ENCODE data around the gene LTBP2.

Gene LTBP2

GRCh38 chr14:74611650-74612349, at the start of gene LTBP2:
Gene LTBP2, minus strand, starts transcription at chr14:74612237. Its CDS starts 293 bp downstream, at chr14:74611944.
- H3K27ac ChIP-seq (ENCODE audit: low read depth, low read length) = no peak within 1 kb of the TSS
- peak within 1 kb of the TSS; percentile 35 to 54 for H3K4me3 ChIP-seq (ENCODE audit: low read depth in 1 of 2, low read length in 2 of 2)

DNA sequence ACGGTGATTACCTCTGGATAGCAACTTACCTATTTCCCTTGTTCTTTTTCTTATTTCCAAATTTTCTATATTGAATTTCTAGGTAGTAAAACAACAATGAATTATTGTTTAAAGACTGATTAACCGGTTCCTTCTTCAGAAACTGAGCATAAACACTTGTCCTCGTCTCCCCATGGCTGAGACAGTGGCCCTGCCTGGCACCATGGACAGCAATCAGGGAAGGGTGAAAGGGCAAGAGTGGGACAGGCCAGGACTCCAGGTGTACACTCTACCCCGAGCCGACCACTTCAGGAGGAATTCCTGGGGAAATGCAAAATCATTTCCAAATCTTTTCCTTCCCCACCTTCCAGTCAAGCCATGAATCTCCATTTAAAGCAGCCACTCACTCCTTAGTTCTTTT, 48.8 kb upstream of the LTBP2 start:
- H3K27ac ChIP-seq (ENCODE audit: low read depth, low read length) = no peak overlapping the region
- H3K4me1 ChIP-seq (ENCODE audit: insufficient read depth, low read length) = no peaks in the 10 kb centered on the region
- H3K36me3 ChIP-seq (ENCODE audit: insufficient read depth, low read length) = peaks cover 49% of the 10 kb centered on the region
- no peak overlapping the region for H3K9ac ChIP-seq (ENCODE audit: low read length)
- H3K27me3 ChIP-seq (ENCODE audit: control insufficient read depth in 1 of 2, insufficient read depth in 2 of 2, low read length in 2 of 2) = no peaks in the 10 kb centered on the region
- no peak overlapping the region for H3K4me3 ChIP-seq (ENCODE audit: low read depth in 1 of 2, low read length in 2 of 2)
- no peaks in the 10 kb centered on the region for H3K9me3 ChIP-seq (ENCODE audit: low read length)

More at GRCh38 chr14:74611650-74612349, at the start of gene LTBP2:
- peaks cover 0 to 23% of the 10 kb centered on the region in 2 donors for H3K27me3 ChIP-seq (ENCODE audit: control insufficient read depth in 1 of 2, insufficient read depth in 2 of 2, low read length in 2 of 2)
- no peaks in the 10 kb centered on the region for H3K36me3 ChIP-seq (ENCODE audit: insufficient read depth, low read length)
- no peaks in the 10 kb centered on the region for H3K9me3 ChIP-seq (ENCODE audit: low read length)
- no peak within 1 kb of the TSS for H3K9ac ChIP-seq (ENCODE audit: low read length)
- H3K4me1 ChIP-seq (ENCODE audit: insufficient read depth, low read length) = peaks cover 4% of the 10 kb centered on the region

- Histone ChIP-seq H3K36me3 (ENCODE audit: insufficient read depth, low read length) (peaks cover 43% of the 10 kb centered on the region), H3K9ac (ENCODE audit: low read length) (no peak overlapping the region), H3K4me3 (ENCODE audit: low read depth in 1 of 2, low read length in 2 of 2) (no peak overlapping the region), H3K9me3 (ENCODE audit: low read length) (no peaks in the 10 kb centered on the region), H3K27me3 (ENCODE audit: control insufficient read depth in 1 of 2, insufficient read depth in 2 of 2, low read length in 2 of 2) (no peaks in the 10 kb centered on the region), H3K27ac (ENCODE audit: low read depth, low read length) (no peak overlapping the region), H3K4me1 (ENCODE audit: insufficient read depth, low read length) (no peaks in the 10 kb centered on the region)
Measured at GRCh38 chr14:74660167-74660566, 48.1 kb upstream of the LTBP2 start.

DNA sequence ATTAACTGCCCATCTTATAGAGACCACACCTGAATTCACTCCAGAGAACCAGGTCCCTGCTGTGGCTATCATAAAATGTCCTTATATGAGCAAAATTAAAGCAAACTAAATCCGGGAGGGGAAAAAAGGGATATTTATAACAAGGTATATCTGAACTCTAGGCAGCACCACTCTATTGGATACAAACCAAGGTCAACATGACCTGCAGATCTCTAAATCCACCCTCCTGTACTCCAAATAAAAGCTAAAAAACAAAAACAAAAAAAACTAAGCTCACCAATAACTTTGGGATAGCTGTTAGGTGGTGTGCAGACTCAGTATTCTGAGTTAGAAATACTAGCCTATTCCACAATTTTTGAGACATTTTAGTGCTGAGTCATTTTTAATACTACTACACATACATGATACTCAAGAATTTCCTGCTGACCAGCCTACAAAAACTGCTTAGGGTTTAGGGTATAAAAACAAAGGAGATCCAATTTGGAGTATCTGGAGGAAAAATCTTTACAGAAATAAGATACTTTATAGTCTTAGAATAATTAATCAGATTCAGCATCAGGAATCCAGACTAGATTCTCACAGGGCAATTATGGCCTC, 46.6 kb upstream of the LTBP2 start:
- H3K4me1 ChIP-seq (ENCODE audit: insufficient read depth, low read length) = no peaks in the 10 kb centered on the region

DNA sequence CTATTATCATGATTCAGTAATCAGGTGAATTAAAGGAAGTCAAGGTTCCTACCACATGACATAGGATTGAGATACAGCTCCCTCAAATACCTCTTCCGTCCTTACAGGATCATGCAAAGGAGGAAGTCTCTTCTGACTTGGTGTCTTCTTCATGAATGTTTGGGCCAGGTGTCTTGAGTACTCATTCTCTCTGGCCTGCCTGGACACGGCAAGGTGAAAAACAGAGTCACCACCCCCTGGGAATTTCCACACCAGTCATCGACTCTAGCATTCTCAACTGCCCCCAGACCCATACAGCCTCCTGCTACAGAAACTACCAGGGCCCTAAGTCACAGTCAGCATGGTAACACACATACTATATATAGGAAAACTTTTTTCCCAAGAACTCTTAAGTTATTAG, 44.9 kb upstream of the LTBP2 start:
- Histone ChIP-seq H3K27me3 (ENCODE audit: control insufficient read depth in 1 of 2, insufficient read depth in 2 of 2, low read length in 2 of 2) (no peaks in the 10 kb centered on the region), H3K9ac (ENCODE audit: low read length) (no peak overlapping the region), H3K4me1 (ENCODE audit: insufficient read depth, low read length) (no peaks in the 10 kb centered on the region), H3K9me3 (ENCODE audit: low read length) (no peaks in the 10 kb centered on the region), H3K4me3 (ENCODE audit: low read depth in 1 of 2, low read length in 2 of 2) (no peak overlapping the region), H3K27ac (ENCODE audit: low read depth, low read length) (no peak overlapping the region), H3K36me3 (ENCODE audit: insufficient read depth, low read length) (peaks cover 20% of the 10 kb centered on the region)

More for the DNA sequence above, 46.6 kb upstream of the LTBP2 start:
- H3K36me3 ChIP-seq (ENCODE audit: insufficient read depth, low read length) = peaks cover 37% of the 10 kb centered on the region
- H3K9me3 ChIP-seq (ENCODE audit: low read length) = no peaks in the 10 kb centered on the region
- no peak overlapping the region for H3K27ac ChIP-seq (ENCODE audit: low read depth, low read length)
- H3K27me3 ChIP-seq (ENCODE audit: control insufficient read depth in 1 of 2, insufficient read depth in 2 of 2, low read length in 2 of 2) = no peaks in the 10 kb centered on the region
- H3K4me3 ChIP-seq (ENCODE audit: low read depth in 1 of 2, low read length in 2 of 2) = no peak overlapping the region
- no peak overlapping the region for H3K9ac ChIP-seq (ENCODE audit: low read length)

DNA sequence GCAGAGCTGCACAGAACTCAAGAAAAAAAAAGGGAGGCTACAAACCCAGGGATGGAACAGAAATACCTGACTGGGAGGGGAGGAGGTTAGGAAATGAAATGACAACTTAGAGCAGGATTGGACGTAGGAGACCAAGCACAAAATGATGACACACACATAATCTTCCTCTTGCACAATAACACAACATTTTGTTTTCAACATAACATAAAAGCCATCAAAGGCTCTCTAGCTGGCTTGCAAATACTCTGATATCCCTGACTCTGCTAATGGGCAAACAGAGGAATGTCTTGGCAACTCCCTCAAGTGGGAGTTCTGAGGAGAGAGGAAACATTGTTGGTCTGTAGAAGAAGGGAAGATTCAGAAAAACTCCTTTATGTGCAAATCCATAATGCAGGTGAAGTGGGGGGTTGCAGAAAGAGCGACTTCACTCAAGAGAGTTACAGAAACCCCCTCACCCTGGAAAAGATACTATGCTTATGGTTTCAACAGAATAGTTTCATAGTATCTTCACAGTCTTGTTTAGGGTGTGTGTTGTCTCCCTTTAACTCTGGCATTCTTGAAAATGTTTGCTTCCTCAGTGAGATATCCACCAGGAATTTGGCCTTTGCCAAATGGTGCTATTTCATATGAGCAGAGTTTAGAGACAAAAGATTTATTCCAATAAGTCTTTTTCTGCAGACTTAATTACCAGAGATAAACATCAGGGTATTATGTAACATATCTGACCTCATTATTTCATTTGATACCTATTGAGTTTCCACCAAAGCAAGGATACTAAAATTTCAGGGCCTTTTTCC, 43.8 kb upstream of the LTBP2 start:
- Histone ChIP-seq H3K9ac (ENCODE audit: low read length) (no peak overlapping the region), H3K36me3 (ENCODE audit: insufficient read depth, low read length) (peaks cover 11% of the 10 kb centered on the region), H3K4me1 (ENCODE audit: insufficient read depth, low read length) (no peaks in the 10 kb centered on the region), H3K27me3 (ENCODE audit: control insufficient read depth in 1 of 2, insufficient read depth in 2 of 2, low read length in 2 of 2) (no peaks in the 10 kb centered on the region), H3K4me3 (ENCODE audit: low read depth in 1 of 2, low read length in 2 of 2) (no peak overlapping the region), H3K9me3 (ENCODE audit: low read length) (no peaks in the 10 kb centered on the region), H3K27ac (ENCODE audit: low read depth, low read length) (no peak overlapping the region)

- no peaks in the 10 kb centered on the region for H3K27me3 ChIP-seq (ENCODE audit: control insufficient read depth in 1 of 2, insufficient read depth in 2 of 2, low read length in 2 of 2)
- peaks cover 11% of the 10 kb centered on the region for H3K36me3 ChIP-seq (ENCODE audit: insufficient read depth, low read length)
- no peaks in the 10 kb centered on the region for H3K9me3 ChIP-seq (ENCODE audit: low read length)
- H3K9ac ChIP-seq (ENCODE audit: low read length) = no peak overlapping the region
- no peak overlapping the region for H3K4me3 ChIP-seq (ENCODE audit: low read depth in 1 of 2, low read length in 2 of 2)
- H3K4me1 ChIP-seq (ENCODE audit: insufficient read depth, low read length) = no peaks in the 10 kb centered on the region
- H3K27ac ChIP-seq (ENCODE audit: low read depth, low read length) = no peak overlapping the region
Measured at GRCh38 chr14:74654931-74655330, 42.9 kb upstream of the LTBP2 start.

- no peak overlapping the region for H3K9ac ChIP-seq (ENCODE audit: low read length)
Measured at GRCh38 chr14:74653386-74654138, 41.5 kb upstream of the LTBP2 start.

GRCh38 chr14:74652541-74652940, 40.5 kb upstream of the LTBP2 start:
- H3K27ac ChIP-seq (ENCODE audit: low read depth, low read length) = no peak overlapping the region
- no peak overlapping the region for H3K9ac ChIP-seq (ENCODE audit: low read length)
- peaks cover 11% of the 10 kb centered on the region for H3K36me3 ChIP-seq (ENCODE audit: insufficient read depth, low read length)
- no peaks in the 10 kb centered on the region for H3K9me3 ChIP-seq (ENCODE audit: low read length)
- no peak overlapping the region for H3K4me3 ChIP-seq (ENCODE audit: low read depth in 1 of 2, low read length in 2 of 2)
- no peaks in the 10 kb centered on the region for H3K27me3 ChIP-seq (ENCODE audit: control insufficient read depth in 1 of 2, insufficient read depth in 2 of 2, low read length in 2 of 2)
- no peaks in the 10 kb centered on the region for H3K4me1 ChIP-seq (ENCODE audit: insufficient read depth, low read length)

More at GRCh38 chr14:74653386-74654138, 41.5 kb upstream of the LTBP2 start:
- Histone ChIP-seq H3K4me1 (ENCODE audit: insufficient read depth, low read length) (no peaks in the 10 kb centered on the region), H3K27ac (ENCODE audit: low read depth, low read length) (no peak overlapping the region), H3K4me3 (ENCODE audit: low read depth in 1 of 2, low read length in 2 of 2) (no peak overlapping the region), H3K27me3 (ENCODE audit: control insufficient read depth in 1 of 2, insufficient read depth in 2 of 2, low read length in 2 of 2) (no peaks in the 10 kb centered on the region), H3K36me3 (ENCODE audit: insufficient read depth, low read length) (peaks cover 11% of the 10 kb centered on the region), H3K9me3 (ENCODE audit: low read length) (no peaks in the 10 kb centered on the region)

DNA sequence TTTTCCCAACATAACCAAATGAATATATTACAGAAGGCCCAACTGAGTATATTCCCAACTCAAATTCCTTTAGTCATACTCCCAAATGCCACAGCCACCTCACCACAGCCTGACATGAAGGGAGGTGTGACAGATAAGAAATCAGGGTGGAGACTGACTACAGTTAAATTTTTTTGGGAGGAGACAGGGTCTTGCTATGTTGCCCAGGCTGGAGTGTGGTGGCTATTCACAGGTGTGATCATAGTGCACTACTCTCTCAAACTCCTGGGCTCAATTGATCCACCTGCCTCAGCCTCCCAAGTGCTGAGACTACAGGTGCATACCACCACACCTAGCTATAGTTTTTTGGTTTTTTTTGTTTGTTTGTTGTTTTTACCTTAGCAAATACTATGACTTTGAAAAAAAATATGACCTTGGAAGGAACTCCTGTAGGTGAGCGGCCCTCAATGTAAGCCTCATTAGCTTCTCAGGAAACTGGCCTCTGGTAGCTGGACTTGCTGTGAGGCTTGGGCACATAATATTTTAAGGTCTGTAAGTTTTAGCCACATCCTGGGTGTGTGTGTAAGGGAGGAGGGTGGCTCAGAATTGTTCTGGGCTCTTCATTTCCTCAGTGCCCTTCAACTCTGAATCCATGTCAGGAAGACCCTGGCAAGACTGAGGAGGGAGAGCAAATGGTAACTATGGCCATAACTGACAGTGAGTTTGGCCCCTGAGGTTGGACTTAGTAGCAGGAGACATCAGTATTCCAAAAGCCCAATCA, 39.1 kb upstream of the LTBP2 start:
- H3K4me3 ChIP-seq (ENCODE audit: low read depth in 1 of 2, low read length in 2 of 2) = no peak overlapping the region
- no peaks in the 10 kb centered on the region for H3K36me3 ChIP-seq (ENCODE audit: insufficient read depth, low read length)
- no peaks in the 10 kb centered on the region for H3K9me3 ChIP-seq (ENCODE audit: low read length)
- H3K27me3 ChIP-seq (ENCODE audit: control insufficient read depth in 1 of 2, insufficient read depth in 2 of 2, low read length in 2 of 2) = peaks cover 0 to 2% of the 10 kb centered on the region in 2 donors
- no peak overlapping the region for H3K27ac ChIP-seq (ENCODE audit: low read depth, low read length)
- no peak overlapping the region for H3K9ac ChIP-seq (ENCODE audit: low read length)
- no peaks in the 10 kb centered on the region for H3K4me1 ChIP-seq (ENCODE audit: insufficient read depth, low read length)

All from muscle layer of colon (tissue), 2 donors.